RWPE2 (cell line): ENCODE measurements around the gene CERS6.
"Not testable (repeated sequence)": the region's sequence is repeated elsewhere in the genome, so short reads cannot be mapped to it uniquely, and the experiment has no call there.

Experiments used
- ATAC-seq: fragments of 200-7000 bp; cut with Tn5 transposase; 3 replicates; pipeline ENCODE4 v1.9.1; 2021; ENCODE audit warnings: low read depth
- DNase-seq: peaks from one replicate; pipeline ENCODE4 v3.0.0-alpha.2; 2020; ENCODE audit warnings: low spot score
- H3K27ac ChIP-seq: fragments of 450-650 bp; 2 replicates; pipeline ENCODE4 v1.5.1; 2017; ENCODE audit warnings: mild to moderate bottlenecking; ENCODE audit not compliant: poor library complexity, severe bottlenecking
- H3K27me3 ChIP-seq: fragments of 250-450 bp; sonication (Bioruptor Pico); 2 replicates; pipeline ENCODE4 v1.5.1; 2021; ENCODE audit warnings: mild to moderate bottlenecking, moderate library complexity; ENCODE audit not compliant: insufficient read depth, poor library complexity, severe bottlenecking
- H3K36me3 ChIP-seq: fragments of 250-450 bp; sonication (Bioruptor Pico); 2 replicates; pipeline ENCODE4 v1.5.1; 2020; ENCODE audit warnings: low read depth, mild to moderate bottlenecking, moderate library complexity
- H3K4me1 ChIP-seq: fragments of 250-450 bp; sonication (Bioruptor Pico); 2 replicates; pipeline ENCODE4 v1.5.1; 2021; ENCODE audit warnings: mild to moderate bottlenecking, moderate library complexity; ENCODE audit not compliant: insufficient read depth, poor library complexity, severe bottlenecking
- H3K4me3 ChIP-seq: fragments of 250-450 bp; sonication (Bioruptor Pico); 2 replicates; pipeline ENCODE4 v1.5.1; 2021; ENCODE audit warnings: mild to moderate bottlenecking, moderate library complexity; ENCODE audit not compliant: severe bottlenecking
- H3K9me3 ChIP-seq: fragments of 250-450 bp; sonication (Bioruptor Pico); 2 replicates; pipeline ENCODE4 v1.5.1; 2021; ENCODE audit warnings: mild to moderate bottlenecking, moderate library complexity; ENCODE audit not compliant: severe bottlenecking
- TF ChIP-seq, protein P1 (sequence below): fragments of 450-650 bp; IDR thresholded peaks from one replicate; pipeline ENCODE4 v1.5.1; 2017; ENCODE audit warnings: mild to moderate bottlenecking, moderate library complexity; ENCODE audit not compliant: poor library complexity, severe bottlenecking

CERS6 gene

DNA sequence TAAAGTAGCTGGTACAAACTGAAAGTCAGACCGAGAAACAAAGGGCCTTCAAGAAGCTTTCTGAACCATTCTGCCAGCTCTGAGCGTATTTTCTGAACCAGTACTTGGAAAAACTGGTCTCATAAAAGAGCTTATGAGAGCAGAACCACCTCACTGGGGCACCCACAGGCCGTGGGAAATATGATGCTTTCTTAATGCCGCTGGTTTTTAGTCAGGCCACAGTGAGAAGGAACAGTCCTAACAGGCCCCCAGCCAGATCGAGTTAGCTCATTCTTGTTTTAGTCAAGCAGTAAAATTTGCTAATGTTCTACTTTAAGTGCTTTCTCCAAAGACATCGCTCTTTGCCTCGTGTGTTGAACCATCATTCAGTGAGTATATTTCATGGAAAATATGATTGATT, 333.7 kb downstream of the CERS6 start:
- Histone ChIP-seq H3K4me1 (no peaks in the 10 kb centered on the region), H3K4me3 (no peak overlapping the region), H3K27ac (no peak overlapping the region), H3K36me3 (no peaks in the 10 kb centered on the region), H3K27me3 (no peaks in the 10 kb centered on the region), H3K9me3 (no peaks in the 10 kb centered on the region)
- ATAC-seq (no peak), DNase-seq (no peak)
- TF ChIP-seq, protein P1, sequence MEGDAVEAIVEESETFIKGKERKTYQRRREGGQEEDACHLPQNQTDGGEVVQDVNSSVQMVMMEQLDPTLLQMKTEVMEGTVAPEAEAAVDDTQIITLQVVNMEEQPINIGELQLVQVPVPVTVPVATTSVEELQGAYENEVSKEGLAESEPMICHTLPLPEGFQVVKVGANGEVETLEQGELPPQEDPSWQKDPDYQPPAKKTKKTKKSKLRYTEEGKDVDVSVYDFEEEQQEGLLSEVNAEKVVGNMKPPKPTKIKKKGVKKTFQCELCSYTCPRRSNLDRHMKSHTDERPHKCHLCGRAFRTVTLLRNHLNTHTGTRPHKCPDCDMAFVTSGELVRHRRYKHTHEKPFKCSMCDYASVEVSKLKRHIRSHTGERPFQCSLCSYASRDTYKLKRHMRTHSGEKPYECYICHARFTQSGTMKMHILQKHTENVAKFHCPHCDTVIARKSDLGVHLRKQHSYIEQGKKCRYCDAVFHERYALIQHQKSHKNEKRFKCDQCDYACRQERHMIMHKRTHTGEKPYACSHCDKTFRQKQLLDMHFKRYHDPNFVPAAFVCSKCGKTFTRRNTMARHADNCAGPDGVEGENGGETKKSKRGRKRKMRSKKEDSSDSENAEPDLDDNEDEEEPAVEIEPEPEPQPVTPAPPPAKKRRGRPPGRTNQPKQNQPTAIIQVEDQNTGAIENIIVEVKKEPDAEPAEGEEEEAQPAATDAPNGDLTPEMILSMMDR: no peak

DNA sequence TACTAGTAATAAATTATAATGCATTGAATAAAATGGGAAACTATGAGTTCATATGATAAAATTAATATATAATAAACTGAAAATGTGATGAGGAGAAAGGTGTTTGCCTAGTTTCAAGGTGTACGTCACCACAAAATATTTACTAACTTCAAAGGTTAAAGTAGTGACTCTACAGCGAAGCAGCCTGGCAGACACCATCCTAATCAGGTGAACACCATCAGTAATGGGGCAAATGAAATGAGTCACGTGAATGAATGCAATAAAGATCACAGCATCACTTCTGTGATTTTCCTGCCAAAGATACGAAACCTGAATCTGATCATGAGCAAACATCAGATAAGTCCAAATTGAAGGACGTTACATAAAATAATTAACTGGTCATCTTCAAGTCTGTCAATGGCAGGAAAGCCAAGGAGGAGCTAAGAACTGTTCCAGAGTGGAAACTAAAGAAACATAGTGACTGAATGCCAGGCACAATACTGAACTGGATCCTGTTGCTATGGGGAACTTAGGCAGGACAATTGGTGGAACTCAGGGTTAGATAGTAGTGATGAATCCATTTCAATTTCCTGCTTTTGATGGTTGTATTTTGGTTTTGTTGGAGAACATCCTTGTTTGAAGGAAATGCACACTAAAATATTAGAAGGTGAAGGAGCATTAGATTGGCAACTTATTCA, 334.3 kb downstream of the CERS6 start:
- Histone ChIP-seq H3K9me3 (no peaks in the 10 kb centered on the region), H3K36me3 (no peaks in the 10 kb centered on the region), H3K4me3 (no peak overlapping the region), H3K27ac (no peak overlapping the region), H3K4me1 (no peaks in the 10 kb centered on the region), H3K27me3 (no peaks in the 10 kb centered on the region)
- ATAC-seq (no peak), DNase-seq (no peak)
- TF ChIP-seq, protein P1: no peak

DNA sequence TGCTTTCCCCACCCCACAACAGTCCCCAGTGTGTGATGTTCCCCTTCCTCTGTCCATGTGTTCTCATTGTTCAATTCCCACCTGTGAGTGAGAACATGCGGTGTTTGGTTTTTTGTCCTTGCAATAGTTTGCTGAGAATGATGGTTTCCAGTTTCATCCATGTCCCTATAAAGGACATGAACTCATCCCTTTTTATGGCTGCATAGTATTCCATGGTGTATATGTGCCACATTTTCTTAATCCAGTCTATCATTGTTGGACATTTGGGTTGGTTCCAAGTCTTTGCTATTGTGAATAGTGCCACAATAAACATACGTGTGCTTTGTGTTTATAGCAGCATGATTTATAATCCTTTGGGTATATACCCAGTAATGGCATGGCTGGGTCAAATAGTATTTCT, 335.1 kb downstream of the CERS6 start:
- H3K4me3 ChIP-seq, H3K4me1 ChIP-seq, H3K9me3 ChIP-seq, H3K36me3 ChIP-seq, DNase-seq, H3K27ac ChIP-seq, H3K27me3 ChIP-seq, ATAC-seq: not testable (repeated sequence)

DNA sequence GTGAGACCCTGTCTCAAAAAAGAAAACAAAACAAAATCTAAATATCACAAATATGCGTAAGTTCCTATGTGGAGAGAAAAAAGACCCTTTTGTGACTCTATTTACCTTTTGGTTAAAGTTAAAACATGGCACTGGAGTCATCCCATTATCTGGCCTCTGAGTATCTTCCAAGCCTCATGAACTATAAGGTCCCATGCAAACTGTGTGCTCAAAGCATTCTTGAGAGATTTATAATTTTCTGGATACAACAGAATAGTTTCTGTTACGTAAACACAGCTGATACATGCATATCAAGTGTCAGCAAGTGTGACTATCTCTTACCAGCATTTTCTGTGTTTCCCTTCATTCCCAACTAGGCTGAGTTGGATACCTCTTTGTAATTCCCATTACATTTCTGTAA, 337.5 kb downstream of the CERS6 start:
- H3K9me3 ChIP-seq: no peaks in the 10 kb centered on the region
- DNase-seq: no peak
- H3K4me1 ChIP-seq: no peaks in the 10 kb centered on the region
- no peak overlapping the region for H3K27ac ChIP-seq
- H3K27me3 ChIP-seq: no peaks in the 10 kb centered on the region
- no peak overlapping the region for H3K4me3 ChIP-seq
- TF ChIP-seq, protein P1: no peak
- H3K36me3 ChIP-seq: no peaks in the 10 kb centered on the region
- ATAC-seq: no peak

DNA sequence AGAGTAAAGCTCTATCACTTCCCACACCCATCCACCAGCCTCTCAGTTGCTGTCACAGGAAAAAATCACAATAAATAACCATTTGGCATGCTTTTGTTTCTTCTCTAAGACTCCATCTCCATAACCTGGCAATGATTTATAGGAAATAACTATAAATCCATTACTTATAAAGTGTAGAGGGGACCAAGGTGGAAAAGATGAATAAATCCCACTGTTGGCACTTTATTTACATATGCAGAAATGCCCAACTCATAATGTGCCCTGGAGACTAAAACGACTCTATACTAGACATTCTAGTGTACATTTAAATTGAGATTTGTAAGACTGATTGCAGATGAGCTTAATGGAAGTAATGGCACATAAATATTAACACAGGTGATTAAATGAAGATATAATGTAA, 338.9 kb downstream of the CERS6 start:
- TF ChIP-seq, protein P1: no peak
- no peak overlapping the region for H3K27ac ChIP-seq
- H3K9me3 ChIP-seq: no peaks in the 10 kb centered on the region
- DNase-seq (no peak), ATAC-seq (no peak)
- no peaks in the 10 kb centered on the region for H3K27me3 ChIP-seq
- no peaks in the 10 kb centered on the region for H3K36me3 ChIP-seq
- H3K4me3 ChIP-seq: no peak overlapping the region
- no peaks in the 10 kb centered on the region for H3K4me1 ChIP-seq
